ENCODE measurements around the gene PHACTR3.

DNA sequence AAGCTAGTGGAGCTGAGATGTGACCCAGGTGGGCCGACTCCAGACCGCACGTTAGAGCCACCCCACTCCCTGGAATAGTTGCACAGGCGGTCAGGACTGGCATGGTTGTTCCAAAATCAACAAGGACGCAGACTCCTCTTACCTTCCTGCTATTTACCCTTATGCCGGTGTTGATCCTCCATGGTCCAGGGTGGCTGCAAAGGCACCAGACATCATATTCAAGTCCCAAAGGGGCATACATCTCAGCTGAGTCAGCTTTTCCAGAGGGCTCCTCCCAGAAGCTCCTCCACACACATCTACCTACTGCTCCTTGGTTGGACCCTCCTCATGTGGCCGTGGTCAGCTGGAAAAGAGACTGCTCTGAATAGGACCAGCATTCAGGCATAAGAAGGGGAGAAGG lies 216.9 kb downstream of the PHACTR3 start:
- TF ChIP-seq EZH2 (IDR thresholded peaks at IDR 0.05; ENCODE audit: borderline replicate concordance, low read depth, low read length, severe bottlenecking): no peak
- TF ChIP-seq POLR2AphosphoS5 (IDR thresholded peaks at IDR 0.05; ENCODE audit: insufficient read depth, low read depth, low read length): no peak
- TF ChIP-seq GATA2 (IDR thresholded peaks at IDR 0.05; ENCODE audit: insufficient read depth, insufficient read length, low read depth, low read length): no peak
- TF ChIP-seq, protein P1, sequence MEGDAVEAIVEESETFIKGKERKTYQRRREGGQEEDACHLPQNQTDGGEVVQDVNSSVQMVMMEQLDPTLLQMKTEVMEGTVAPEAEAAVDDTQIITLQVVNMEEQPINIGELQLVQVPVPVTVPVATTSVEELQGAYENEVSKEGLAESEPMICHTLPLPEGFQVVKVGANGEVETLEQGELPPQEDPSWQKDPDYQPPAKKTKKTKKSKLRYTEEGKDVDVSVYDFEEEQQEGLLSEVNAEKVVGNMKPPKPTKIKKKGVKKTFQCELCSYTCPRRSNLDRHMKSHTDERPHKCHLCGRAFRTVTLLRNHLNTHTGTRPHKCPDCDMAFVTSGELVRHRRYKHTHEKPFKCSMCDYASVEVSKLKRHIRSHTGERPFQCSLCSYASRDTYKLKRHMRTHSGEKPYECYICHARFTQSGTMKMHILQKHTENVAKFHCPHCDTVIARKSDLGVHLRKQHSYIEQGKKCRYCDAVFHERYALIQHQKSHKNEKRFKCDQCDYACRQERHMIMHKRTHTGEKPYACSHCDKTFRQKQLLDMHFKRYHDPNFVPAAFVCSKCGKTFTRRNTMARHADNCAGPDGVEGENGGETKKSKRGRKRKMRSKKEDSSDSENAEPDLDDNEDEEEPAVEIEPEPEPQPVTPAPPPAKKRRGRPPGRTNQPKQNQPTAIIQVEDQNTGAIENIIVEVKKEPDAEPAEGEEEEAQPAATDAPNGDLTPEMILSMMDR (IDR thresholded peaks at IDR 0.05; ENCODE audit: extremely low read depth in 1 of 2, insufficient read depth in 1 of 2, low read depth in 1 of 2, low read length in 2 of 2): no peak
- no peak for TF ChIP-seq MYC (IDR thresholded peaks at IDR 0.05; ENCODE audit: low read depth, low read length)
